K562 (cell line): Measurements from ENCODE around the gene CAMK2G. TPM values are rescaled to one million over a fixed set of nuclear protein-coding genes. Genes with fewer than 3 reads are reported as not detected.

Experiments used
- CTBP1 ChIP-seq: fragments of 450-650 bp; IDR thresholded peaks from 2 replicates; pipeline ENCODE4 v1.6.1; 2016; ENCODE audit warnings: borderline replicate concordance
- GMEB1 ChIP-seq: fragments of 250-450 bp; sonication (Bioruptor Pico); IDR thresholded peaks from 2 replicates; pipeline ENCODE4 v1.4.0; 2020; ENCODE audit warnings: mild to moderate bottlenecking
- ILF3 ChIP-seq: fragments of 450-650 bp; IDR thresholded peaks from 2 replicates; pipeline ENCODE4 v1.6.1; 2018; ENCODE audit warnings: antibody characterized with exemption, mild to moderate bottlenecking, moderate library complexity, borderline replicate concordance
- KDM5B ChIP-seq: fragments of 200-600 bp; sonication (generic); IDR thresholded peaks from 2 replicates; pipeline ENCODE4 v1.6.1; 2012; ENCODE audit warnings: low read depth, mild to moderate bottlenecking, moderate library complexity, low read length, control low read depth, inconsistent platforms; ENCODE audit not compliant: insufficient replicate concordance
- MCM5 ChIP-seq: fragments of 450-650 bp; IDR thresholded peaks from 2 replicates; pipeline ENCODE4 v1.6.1; 2016; ENCODE audit warnings: low read depth
- MTF1 ChIP-seq: fragments of 250-450 bp; sonication (Bioruptor Pico); IDR thresholded peaks from 2 replicates; pipeline ENCODE4 v1.9.0; 2021; ENCODE audit warnings: moderate library complexity, mild to moderate bottlenecking, inconsistent platforms, borderline replicate concordance
- NCOA4 ChIP-seq: fragments of 450-650 bp; IDR thresholded peaks from 2 replicates; pipeline ENCODE4 v1.6.1; 2018; ENCODE audit warnings: mild to moderate bottlenecking; ENCODE audit not compliant: partially characterized antibody
- NR2C1 ChIP-seq, 2 experiments: fragments of 450-650 bp; IDR thresholded peaks; 2 replicates each; pipeline ENCODE4 v1.6.1; 2017; ENCODE audit warnings: mild to moderate bottlenecking in 2 of 2, antibody characterized with exemption in 1 of 2, inconsistent platforms in 1 of 2, missing compliant biosample characterization in 1 of 2, missing genetic modification characterization in 1 of 2
- PHB2 ChIP-seq: fragments of 450-650 bp; IDR thresholded peaks from 2 replicates; pipeline ENCODE4 v1.6.1; 2017; ENCODE audit warnings: low read depth
- POLR2A ChIP-seq: fragments of 450-650 bp; conservative IDR thresholded peaks from 2 replicates; pipeline ENCODE4 v1.6.1; 2016
- RAD21 ChIP-seq, 2 experiments: fragments of 250-450 bp in 1 of 2; fragments of 450-650 bp in 1 of 2; sonication (Bioruptor Pico) in 1 of 2; formaldehyde crosslinking in 1 of 2; IDR thresholded peaks in 1 of 2; conservative IDR thresholded peaks in 1 of 2; 2 replicates each; pipeline versions ENCODE4 v1.4.0 to v1.8.0; 2020 to 2022; ENCODE audit warnings: mild to moderate bottlenecking in 2 of 2, moderate library complexity in 1 of 2
- SMARCB1 ChIP-seq: IDR thresholded peaks from 2 replicates; pipeline ENCODE4 v1.6.1; 2011; ENCODE audit warnings: improper control_type of control experiment, low read depth; ENCODE audit not compliant: insufficient read length
- SMARCE1 ChIP-seq: fragments of 450-650 bp; IDR thresholded peaks from 2 replicates; pipeline ENCODE4 v1.7.1; 2016; ENCODE audit warnings: mild to moderate bottlenecking
- SPI1 ChIP-seq: IDR thresholded peaks from 2 replicates; pipeline ENCODE4 v1.6.1; 2011; ENCODE audit warnings: low read depth, low read length, control low read depth, borderline replicate concordance
- SRSF9 ChIP-seq: fragments of 200-400 bp; formaldehyde crosslinking; IDR thresholded peaks from 2 replicates; pipeline ENCODE4 v1.6.1; 2017; ENCODE audit warnings: low read depth, low read length, borderline replicate concordance
- TAF15 ChIP-seq: fragments of 200-400 bp; formaldehyde crosslinking; IDR thresholded peaks from 2 replicates; pipeline ENCODE4 v1.6.1; 2017; ENCODE audit warnings: mild to moderate bottlenecking, low read depth, low read length, moderate library complexity
- TFE3 ChIP-seq: fragments of 450-650 bp; formaldehyde crosslinking; IDR thresholded peaks from 2 replicates; pipeline ENCODE4 v1.4.0; 2020; ENCODE audit warnings: mild to moderate bottlenecking, mixed read lengths
- XRCC3 ChIP-seq: fragments of 450-650 bp; IDR thresholded peaks from 2 replicates; pipeline ENCODE4 v1.6.1; 2017; ENCODE audit warnings: mild to moderate bottlenecking, moderate library complexity
- ZBTB7A ChIP-seq: IDR thresholded peaks from 2 replicates; pipeline ENCODE4 v1.6.1; 2011; ENCODE audit warnings: low read depth, mild to moderate bottlenecking, low read length, moderate library complexity, borderline replicate concordance; ENCODE audit not compliant: control insufficient read depth
- ZBTB8A ChIP-seq: fragments of 450-650 bp; IDR thresholded peaks from 2 replicates; pipeline ENCODE4 v1.6.1; 2018; ENCODE audit warnings: mild to moderate bottlenecking, moderate library complexity; ENCODE audit not compliant: partially characterized antibody
- ZFP91 ChIP-seq: sonication (generic); formaldehyde crosslinking; IDR thresholded peaks from 2 replicates; pipeline ENCODE4 v1.8.0; 2022; ENCODE audit warnings: mild to moderate bottlenecking, missing genetic modification reagents
- ZNF384 ChIP-seq: IDR thresholded peaks from 2 replicates; pipeline ENCODE4 v1.6.1; 2012; ENCODE audit warnings: low read depth, low read length, improper control_type of control experiment
- ZNF436 ChIP-seq: fragments of 250-450, 450-650 bp; sonication (Bioruptor Pico); formaldehyde crosslinking; IDR thresholded peaks from 2 replicates; pipeline ENCODE4 v1.7.0; 2020; ENCODE audit warnings: mild to moderate bottlenecking
- ZNF766 ChIP-seq: fragments of 200-800 bp; sonication (Bioruptor generic); conservative IDR thresholded peaks from 2 replicates; pipeline ENCODE4 v1.6.1; 2016; ENCODE audit warnings: missing genetic modification characterization, missing compliant biosample characterization
- polyA plus RNA-seq, 8 experiments: library from polyadenylated mRNA; depleted of rRNA in 4 of 8; stranded (reverse) in 5 of 8; unstranded in 3 of 8; fragments of >200 nt; fragmentation: Nextera tagmentation in 2 of 8; fragmentation: Illumina TruSeq in 1 of 8; extraction: Ambion mirVana in 2 of 8; extraction: Trizol in 1 of 8; gene quantifications; 2 replicates each; pipeline versions ENCODE4 v1.2.1 to v1.2.3, GENCODE V29; 2011 to 2014; ENCODE audit warnings: inconsistent platforms in 1 of 8, missing spikeins in 1 of 8
- total RNA-seq, 7 experiments: library from RNA; depleted of rRNA in 6 of 7; stranded (reverse); fragments of >200 nt in 6 of 7; fragmentation: Illumina TruSeq in 2 of 7; extraction: Trizol in 2 of 7; gene quantifications; 2 replicates each; pipeline versions ENCODE4 v1.2.1 to v1.2.3, GENCODE V29; 2011 to 2021; ENCODE audit warnings: low replicate concordance in 1 of 7

CAMK2G gene
- total and polyA plus RNA-seq, 9 of the 15 experiments (the other 6 are each of a cell fraction or from before 2014, with no cell fraction given), result 9.0 to 37.9 (median 32.6) TPM

GRCh38 chr10:73772281-73773151 is 101.8 kb downstream of the CAMK2G start (continued):
- TF ChIP-seq SPI1, result no peak
- TF ChIP-seq CTBP1, result peak; percentile 100
- TF ChIP-seq ZBTB8A, result no peak
- TF ChIP-seq GMEB1 (CRISPR knock-in tag), result peak; percentile 82
- no peak for TF ChIP-seq NCOA4
- TF ChIP-seq ZBTB7A, result peak; percentile 89; the same call in 1 of the 2 replicates
- peak; percentile 4; the same call in 1 of the 2 replicates for TF ChIP-seq TFE3
- peak; percentile 72 for TF ChIP-seq KDM5B
- no peak for TF ChIP-seq SRSF9
- no peak for TF ChIP-seq MCM5
- peak; percentile 50; the same call in 1 of the 2 replicates for TF ChIP-seq ZFP91 (CRISPR knock-in tag)
- no peak for TF ChIP-seq SMARCB1
- TF ChIP-seq TAF15, result no peak
- no peak for TF ChIP-seq ZNF384
- TF ChIP-seq PHB2, result no peak
- TF ChIP-seq ZNF436, result peak; percentile 14
- peak; percentile 9 to 20; a peak in 2 of 4 replicates for TF ChIP-seq RAD21 (CRISPR knock-in tag; conservative IDR thresholded peaks at IDR 0.05 in 1 of 2, IDR thresholded peaks at IDR 0.05 in 1 of 2)
- TF ChIP-seq SMARCE1, result no peak
- TF ChIP-seq MTF1 (CRISPR knock-in tag), result no peak
- no peak for TF ChIP-seq XRCC3
- TF ChIP-seq ZNF766 (CRISPR knock-in tag), result peak; percentile 89
- no peak for TF ChIP-seq NR2C1 (IDR thresholded peaks at IDR 0.05)
- no peak for TF ChIP-seq NR2C1 (tag; IDR thresholded peaks at IDR 0.05)
- TF ChIP-seq POLR2A, result peak; percentile 97
- no peak; the same call in 1 of the 2 replicates for TF ChIP-seq ILF3
